GM13977 (cell line): Measurements from ENCODE around the gene CCDC159.
A peak's percentile ranks its signal among the peaks of the same experiment; 100 is the strongest.
"Not testable (repeated sequence)": the region's sequence is repeated elsewhere in the genome, so short reads cannot be mapped to it uniquely, and the experiment has no call there.

Experiments used
- DNase-seq: peaks from one replicate; pipeline ENCODE4 v3.0.0; 2012; ENCODE audit warnings: low spot score
- CTCF ChIP-seq: IDR thresholded peaks from 2 replicates; pipeline ENCODE4 v1.5.1; 2012; ENCODE audit warnings: mild to moderate bottlenecking, control low read depth; ENCODE audit not compliant: insufficient read depth; ENCODE audit errors: extremely low read depth, missing control alignments
- in situ Hi-C: fragments of 300-500 bp; cut with MboI; formaldehyde crosslinking; loops from one replicate; pipeline ENCODE4 v1.12.0; 2022; ENCODE audit warnings: low sequenced_read_pairs, low pct_unique_long_range_greater_than_20kb, mixed read lengths, inconsistent platforms; ENCODE audit not compliant: unreplicated experiment

CCDC159 gene

GRCh38 chr19:11349171-11349570, 2.9 kb downstream of the CCDC159 start:
- in situ Hi-C loops: no loop called here
- no peak for DNase-seq
- TF ChIP-seq CTCF: no peak

- DNase-seq, in situ Hi-C loops: not testable (repeated sequence)
These were observed 7.8 kb downstream of the CCDC159 start for GRCh38 chr19:11354102-11354501.

GRCh38 chr19:11355160-11356073, 9.1 kb downstream of the CCDC159 start, which contains the start of gene PLPPR2:
TSS of gene PLPPR2 (plus strand) at chr19:11355432. CDS start at chr19:11357674, 2,242 bp downstream.
- no peak for TF ChIP-seq CTCF
- DNase-seq: peak; percentile 93
- in situ Hi-C loops: no loop called here

GRCh38 chr19:11356074-11356397, 9.7 kb downstream of the CCDC159 start:
- DNase-seq: no peak
- in situ Hi-C loops: no loop called here
- TF ChIP-seq CTCF: no peak

GRCh38 chr19:11356676-11357550, 10.6 kb downstream of the CCDC159 start:
- in situ Hi-C loops: no loop called here
- TF ChIP-seq CTCF: no peak
- no peak for DNase-seq

GRCh38 chr19:11359421-11359820, 13.1 kb downstream of the CCDC159 start:
- no peak for DNase-seq
- in situ Hi-C loops: no loop called here
- TF ChIP-seq CTCF: no peak
